ENCODE measurements around the gene RPL36. TPM values are rescaled to one million over a fixed set of nuclear protein-coding genes. Genes with fewer than 3 reads are reported as not detected.

The RPL36 gene
- total and polyA plus RNA-seq, 2 experiments from 2014 or later: 895 to 3,204 TPM

GRCh38 chr19:5665781-5666513 is 24.1 kb upstream of the RPL36 start:
- 0 out of 2 replicates have a peak, but pooled peaks cover 3% of the 10 kb centered on the region for H3K4me1 ChIP-seq (ENCODE audit: insufficient read depth)
- peaks cover 86% of the 10 kb centered on the region for H3K36me3 Mint-ChIP-seq (ENCODE audit: low read depth)
- no peak overlapping the region for H2AFZ ChIP-seq
- no peaks in the 10 kb centered on the region for H3K27me3 ChIP-seq (ENCODE audit: insufficient read depth)
- no peak overlapping the region for H3K27ac ChIP-seq (ENCODE audit: low read depth)
- DNase-seq (ENCODE audit: low spot score) (peak; percentile 19), ATAC-seq (no peak)
- peaks cover 11% of the 10 kb centered on the region for H3F3A ChIP-seq (replicated peaks; ENCODE audit: low read depth)
- peaks cover 45% of the 10 kb centered on the region for H3K36me3 ChIP-seq (ENCODE audit: insufficient read depth)
- H3K79me2 ChIP-seq (replicated peaks; ENCODE audit: insufficient read depth): no peaks in the 10 kb centered on the region; the same call in 1 of the 2 replicates
- H3K4me3 ChIP-seq: no peak overlapping the region
- H3K9me2 ChIP-seq (ENCODE audit: insufficient read depth): no peaks in the 10 kb centered on the region
- H3K9me3 Mint-ChIP-seq: no peaks in the 10 kb centered on the region
- no peak overlapping the region for H3K4me3 Mint-ChIP-seq
- peaks cover 13% of the 10 kb centered on the region for H3K27me3 Mint-ChIP-seq (ENCODE audit: insufficient read depth, low read depth, poor library complexity)
- no peak overlapping the region for H3K27ac Mint-ChIP-seq
- peaks cover 13% of the 10 kb centered on the region for H3K4me1 Mint-ChIP-seq
- TF ChIP-seq STAT1 (IDR thresholded peaks at IDR 0.05; ENCODE audit: unreplicated experiment) (no peak), CTCF (conservative IDR thresholded peaks at IDR 0.05; ENCODE audit: low read depth in 2 of 2) (peak in 1 of 2 experiments; percentile 24; a peak in 2 of 4 replicates)
- H4K20me1 ChIP-seq (replicated peaks; ENCODE audit: insufficient read depth): peaks cover 16% of the 10 kb centered on the region
- no peak overlapping the region for H3K4me2 ChIP-seq

- H3K4me3 Mint-ChIP-seq: no peak overlapping the region; the same call in 2 of the 3 replicates
- H3K27me3 ChIP-seq (ENCODE audit: insufficient read depth): no peaks in the 10 kb centered on the region
- peaks cover 14% of the 10 kb centered on the region for H3F3A ChIP-seq (replicated peaks; ENCODE audit: low read depth)
- 0 out of 2 replicates have a peak overlapping the region, but pooled peaks have one; percentile 14 for H3K4me2 ChIP-seq
- H3K4me3 ChIP-seq: no peak overlapping the region
- H4K20me1 ChIP-seq (replicated peaks; ENCODE audit: insufficient read depth): peaks cover 16% of the 10 kb centered on the region
- H3K27ac Mint-ChIP-seq: peak overlapping the region; percentile 96
- H3K36me3 Mint-ChIP-seq (ENCODE audit: low read depth): peaks cover 82% of the 10 kb centered on the region
- peaks cover 15% of the 10 kb centered on the region for H3K27me3 Mint-ChIP-seq (ENCODE audit: insufficient read depth, low read depth, poor library complexity)
- H3K4me1 Mint-ChIP-seq: peaks cover 13% of the 10 kb centered on the region
- no peaks in the 10 kb centered on the region for H3K9me2 ChIP-seq (ENCODE audit: insufficient read depth)
- ATAC-seq (peak; percentile 11), DNase-seq (ENCODE audit: low spot score) (no peak)
- H3K36me3 ChIP-seq (ENCODE audit: insufficient read depth): peaks cover 39% of the 10 kb centered on the region
- no peaks in the 10 kb centered on the region; the same call in 1 of the 2 replicates for H3K79me2 ChIP-seq (replicated peaks; ENCODE audit: insufficient read depth)
- 0 out of 2 replicates have a peak, but pooled peaks cover 3% of the 10 kb centered on the region for H3K4me1 ChIP-seq (ENCODE audit: insufficient read depth)
- H3K9me3 Mint-ChIP-seq: no peaks in the 10 kb centered on the region
- no peak overlapping the region for H3K27ac ChIP-seq (ENCODE audit: low read depth)
- H2AFZ ChIP-seq: no peak overlapping the region
- no peak for TF ChIP-seq REST (IDR thresholded peaks at IDR 0.05; ENCODE audit: unreplicated experiment)
- TF ChIP-seq JUNB (IDR thresholded peaks at IDR 0.05; ENCODE audit: unreplicated experiment): no peak
- no peak for TF ChIP-seq ZNF114 (CRISPR knock-in tag; IDR thresholded peaks at IDR 0.05)
- TF ChIP-seq POLR2AphosphoS5 (IDR thresholded peaks at IDR 0.05; ENCODE audit: low read depth): no peak
- TF ChIP-seq ETS1 (IDR thresholded peaks at IDR 0.05): no peak
- no peak for TF ChIP-seq EZH2 (IDR thresholded peaks at IDR 0.05; ENCODE audit: low read depth, unreplicated experiment)
- TF ChIP-seq CTCF (conservative IDR thresholded peaks at IDR 0.05; ENCODE audit: low read depth in 2 of 2): no peak
- no peak for TF ChIP-seq CREB1 (CRISPR knock-in tag; IDR thresholded peaks at IDR 0.05; ENCODE audit: low read depth)
- TF ChIP-seq NANOG (IDR thresholded peaks at IDR 0.05; ENCODE audit: borderline replicate concordance): no peak
- no peak for TF ChIP-seq STAT1 (IDR thresholded peaks at IDR 0.05; ENCODE audit: unreplicated experiment)
- no peak for TF ChIP-seq EZH2phosphoT487 (IDR thresholded peaks at IDR 0.05; ENCODE audit: unreplicated experiment)
- no peak for TF ChIP-seq ZNF331 (CRISPR knock-in tag; IDR thresholded peaks at IDR 0.05; ENCODE audit: low read depth)
Measured at GRCh38 chr19:5666921-5667610, 23.0 kb upstream of the RPL36 start.
